Transverse colon (tissue), 4 donors: ENCODE results near the gene IL1RAPL1.

Experiments
- CTCF ChIP-seq, 5 experiments: fragments of 200-600 bp in 3 of 5; fragments of 450-650 bp in 2 of 5; sonication (generic) in 3 of 5; IDR thresholded peaks; 1 replicate in 2 of 5; 2 replicates in 3 of 5; pipeline ENCODE4 v1.5.1; 2016 to 2017; ENCODE audit warnings: antibody characterized with exemption in 5 of 5, inconsistent platforms in 3 of 5, mild to moderate bottlenecking in 2 of 5, moderate library complexity in 1 of 5
- EP300 ChIP-seq: sonication (generic); formaldehyde crosslinking; IDR thresholded peaks from one replicate; pipeline ENCODE4 v1.6.1; 2017; ENCODE audit warnings: antibody characterized with exemption, low read depth
- POLR2A ChIP-seq: fragments of 450-650 bp; IDR thresholded peaks from one replicate; pipeline ENCODE4 v1.6.1; 2016; ENCODE audit warnings: antibody characterized with exemption, mild to moderate bottlenecking, moderate library complexity
- POLR2AphosphoS5 ChIP-seq, 3 donors: sonication (generic); formaldehyde crosslinking; IDR thresholded peaks; one replicate each; pipeline ENCODE4 v1.6.1; 2016; ENCODE audit warnings: antibody characterized with exemption in 3 of 3

- no peak for TF ChIP-seq CTCF (IDR thresholded peaks at IDR 0.05)
- no peak for TF ChIP-seq POLR2A
- no peak for TF ChIP-seq EP300
- no peak for TF ChIP-seq POLR2AphosphoS5 (IDR thresholded peaks at IDR 0.05)
Measured at GRCh38 chrX:29530501-29530900, 943.3 kb downstream of the IL1RAPL1 start.
